HG03103 (cell line): Measurements from ENCODE around the gene ZNF485.

Source experiments
- ATAC-seq: cut with Tn5 transposase; IDR thresholded peaks from one replicate; pipeline ENCODE4 v1.9.1; 2021; ENCODE audit warnings: low read depth; ENCODE audit not compliant: unreplicated experiment

ZNF485 gene

GRCh38 chr10:43666552-43666951, 60.3 kb downstream of the ZNF485 start:
- ATAC-seq = no peak

- ATAC-seq = no peak
Observed at GRCh38 chr10:43667317-43667731, 61.1 kb downstream of the ZNF485 start.
